A549 (cell line): ENCODE data around the gene TRMT10C.

Experiments used
- CTCF ChIP-seq: fragments of >200 bp; sonication (Bioruptor Twin); formaldehyde crosslinking; IDR thresholded peaks from 3 replicates; pipeline ENCODE4 v1.5.1; 2016
- REST ChIP-seq: fragments of 200-600 bp; sonication (generic); IDR thresholded peaks from 2 replicates; pipeline ENCODE4 v1.6.1; 2016; ENCODE audit warnings: antibody characterized with exemption, mild to moderate bottlenecking, moderate library complexity
- ZFP36 ChIP-seq: fragments of 450-650 bp; IDR thresholded peaks from 2 replicates; pipeline ENCODE4 v1.6.1; 2014; ENCODE audit warnings: borderline replicate concordance; ENCODE audit not compliant: partially characterized antibody
- TF ChIP-seq, protein P1 (sequence below): IDR thresholded peaks from 2 replicates; pipeline ENCODE4 v1.6.1; 2012

DNA sequence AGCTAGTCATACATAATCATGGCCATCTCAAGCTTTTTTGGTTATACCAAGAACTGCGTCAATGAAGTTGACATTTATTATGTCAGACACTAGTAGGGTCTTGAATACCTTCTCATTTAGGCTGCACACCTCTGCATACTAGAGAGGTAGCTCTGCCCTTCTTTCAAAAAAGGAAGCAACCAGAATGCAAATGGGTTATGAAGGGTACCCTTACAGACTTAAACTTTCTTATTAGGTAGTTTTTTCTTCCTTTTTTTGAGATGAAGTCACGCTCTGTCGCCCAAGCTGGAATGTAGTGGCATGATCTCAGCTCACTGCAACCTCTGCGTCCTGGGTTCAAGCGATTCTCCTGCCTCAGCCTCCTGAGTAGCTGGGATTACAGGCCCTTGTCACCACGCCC is 15.6 kb downstream of the TRMT10C start:
- TF ChIP-seq ZFP36, result no peak
- TF ChIP-seq, protein P1, sequence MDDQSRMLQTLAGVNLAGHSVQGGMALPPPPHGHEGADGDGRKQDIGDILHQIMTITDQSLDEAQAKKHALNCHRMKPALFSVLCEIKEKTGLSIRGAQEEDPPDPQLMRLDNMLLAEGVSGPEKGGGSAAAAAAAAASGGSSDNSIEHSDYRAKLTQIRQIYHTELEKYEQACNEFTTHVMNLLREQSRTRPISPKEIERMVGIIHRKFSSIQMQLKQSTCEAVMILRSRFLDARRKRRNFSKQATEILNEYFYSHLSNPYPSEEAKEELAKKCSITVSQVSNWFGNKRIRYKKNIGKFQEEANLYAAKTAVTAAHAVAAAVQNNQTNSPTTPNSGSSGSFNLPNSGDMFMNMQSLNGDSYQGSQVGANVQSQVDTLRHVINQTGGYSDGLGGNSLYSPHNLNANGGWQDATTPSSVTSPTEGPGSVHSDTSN, result no peak
- no peak for TF ChIP-seq CTCF
- TF ChIP-seq REST, result no peak
